Adrenal gland (tissue), 12 donors: Measurements from ENCODE around the gene GFOD1. TPM values are rescaled to one million over a fixed set of nuclear protein-coding genes. Genes with fewer than 3 reads are reported as not detected.
A peak's percentile ranks its signal among the peaks of the same experiment; 100 is the strongest.

Source experiments
- DNase-seq, 7 donors: peaks; one replicate each; pipeline ENCODE4 v3.0.0-alpha.2; 2019 to 2020
- H3K27ac ChIP-seq, 5 donors: fragments of 200-600 bp; sonication (generic) in 4 of 5; 1 replicate in 3 of 5; 2 replicates in 2 of 5; pipeline versions ENCODE4 v1.5.1 to v1.8.0; 2016 to 2020; ENCODE audit warnings: mild to moderate bottlenecking in 1 of 5
- H3K27me3 ChIP-seq: fragments of 200-600 bp; 2 replicates; pipeline ENCODE4 v1.8.0; 2021
- H3K36me3 ChIP-seq, 2 donors: fragments of 200-600 bp; replicated peaks in 1 of 2; 1 replicate in 1 of 2; 2 replicates in 1 of 2; pipeline versions ENCODE4 v1.5.1 to v1.8.0; 2018 to 2022
- H3K4me1 ChIP-seq, 2 donors: fragments of 200-600 bp; replicated peaks in 1 of 2; 1 replicate in 1 of 2; 2 replicates in 1 of 2; pipeline versions ENCODE4 v1.5.1 to v1.8.0; 2018 to 2021
- H3K4me3 ChIP-seq, 4 donors: fragments of 200-600 bp; sonication (generic) in 3 of 4; one replicate each; pipeline ENCODE4 v1.5.1; 2016 to 2018
- H3K9me3 ChIP-seq, 3 donors: fragments of 200-600 bp; sonication (generic) in 1 of 3; replicated peaks in 1 of 3; 1 replicate in 2 of 3; 2 replicates in 1 of 3; pipeline versions ENCODE4 v1.5.1 to v1.8.0; 2016 to 2021
- POLR2A ChIP-seq, 2 donors: fragments of 450-650 bp; IDR thresholded peaks; one replicate each; pipeline ENCODE4 v1.6.1; 2017; ENCODE audit warnings: antibody characterized with exemption in 2 of 2, mild to moderate bottlenecking in 2 of 2, moderate library complexity in 1 of 2
- WGBS, 4 donors: extraction: QIAGEN DNeasy Blood & Tissue Kit in 2 of 4; methylation state at CpG; one replicate each; pipeline versions ENCODE4 v1.1.5 to v1.1.7; 2013 to 2017; 5-methylcytosine and 5-hydroxymethylcytosine counted together
- intact Hi-C, 2 donors: fragments of 100-400 bp; cut with DNase I; formaldehyde crosslinking; loops; one replicate each; pipeline versions ENCODE4 v1.14.1 to v1.15.0; 2022 to 2023
- polyA plus RNA-seq, 3 donors: library from polyadenylated mRNA; stranded (reverse); fragments of 200-250 nt in 2 of 3; fragments of 350-450 nt in 1 of 3; fragmentation: Illumina TruSeq in 1 of 3; extraction: RNeasy Lipid Tissue Mini Kit (QIAGEN cat#74804) in 1 of 3; gene quantifications; one replicate each; pipeline ENCODE4 v1.2.3, GENCODE V29; 2013 to 2014
- total RNA-seq, 9 donors: library from RNA; depleted of rRNA in 4 of 9; stranded (reverse); fragments of >200 nt in 4 of 9; fragments of 120-200 nt in 1 of 9; fragmentation: NEBNext Ultra II Directional in 1 of 9; extraction: Animal tissue kit (Norgen Biotek cat#: 25700) in 1 of 9; gene quantifications; one replicate each; pipeline versions ENCODE4 v1.1.0 to v1.2.4, GENCODE V29; 2013 to 2023
- TF ChIP-seq, protein P1 (sequence below), 6 experiments: fragments of 450-650 bp in 4 of 6; fragments of 200-600 bp in 2 of 6; sonication (generic) in 1 of 6; IDR thresholded peaks; 1 replicate in 5 of 6; 2 replicates in 1 of 6; pipeline versions ENCODE4 v1.5.1 to v1.8.0; 2016 to 2021; ENCODE audit warnings: antibody characterized with exemption in 6 of 6, mild to moderate bottlenecking in 2 of 6, moderate library complexity in 1 of 6
- donor health status: healthy with polysubstance abuse.
- donor health status: Bipolar disorder and iron deficiency.
- donor health status: DM: yes; HTN: yes; CAD: no.
- donor health status: DM: no; HTN: no; CAD: no.
- donor health status: DM: no; HTN: no; CAD: no.
- donor health status: DM: yes; HTN: yes; CAD: no.

GFOD1 gene
- total and polyA plus RNA-seq, 12 donors, result 1.9 to 7.7 (median 4.1) TPM

DNA sequence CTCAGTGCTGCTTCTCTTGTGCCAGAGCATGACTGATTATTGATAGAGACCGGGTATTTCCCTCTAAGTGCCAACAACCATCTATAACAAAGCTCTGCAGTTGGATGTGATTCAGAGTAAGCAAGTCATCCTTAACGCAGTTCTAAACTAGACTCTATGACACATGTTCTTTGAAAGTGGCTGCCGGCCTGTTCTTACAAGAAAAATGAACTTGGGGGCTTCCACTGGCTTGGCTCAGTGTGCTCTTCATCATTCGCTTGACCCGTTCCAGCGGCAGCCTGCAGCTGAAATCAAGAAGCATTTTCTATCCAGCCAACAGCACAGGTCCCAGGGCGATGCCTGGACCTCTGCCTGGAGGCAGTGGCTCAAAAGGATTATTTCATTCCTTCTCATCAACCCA is 29.8 kb downstream of the GFOD1 start:
- Histone ChIP-seq H3K27me3 (no peaks in the 10 kb centered on the region), H3K27ac (no peak overlapping the region), H3K4me1 (peaks cover 0 to 14% of the 10 kb centered on the region in 2 donors), H3K4me3 (no peak overlapping the region), H3K36me3 (no peaks in the 10 kb centered on the region), H3K9me3 (no peaks in the 10 kb centered on the region)
- 61 to 75% (median 68%) methylated on average over 5 to 7 of the region's 7 CpGs for WGBS, 4 donors
- intact Hi-C loops, result no loop called here
- no peak for TF ChIP-seq POLR2A (IDR thresholded peaks at IDR 0.05)
- TF ChIP-seq, protein P1, sequence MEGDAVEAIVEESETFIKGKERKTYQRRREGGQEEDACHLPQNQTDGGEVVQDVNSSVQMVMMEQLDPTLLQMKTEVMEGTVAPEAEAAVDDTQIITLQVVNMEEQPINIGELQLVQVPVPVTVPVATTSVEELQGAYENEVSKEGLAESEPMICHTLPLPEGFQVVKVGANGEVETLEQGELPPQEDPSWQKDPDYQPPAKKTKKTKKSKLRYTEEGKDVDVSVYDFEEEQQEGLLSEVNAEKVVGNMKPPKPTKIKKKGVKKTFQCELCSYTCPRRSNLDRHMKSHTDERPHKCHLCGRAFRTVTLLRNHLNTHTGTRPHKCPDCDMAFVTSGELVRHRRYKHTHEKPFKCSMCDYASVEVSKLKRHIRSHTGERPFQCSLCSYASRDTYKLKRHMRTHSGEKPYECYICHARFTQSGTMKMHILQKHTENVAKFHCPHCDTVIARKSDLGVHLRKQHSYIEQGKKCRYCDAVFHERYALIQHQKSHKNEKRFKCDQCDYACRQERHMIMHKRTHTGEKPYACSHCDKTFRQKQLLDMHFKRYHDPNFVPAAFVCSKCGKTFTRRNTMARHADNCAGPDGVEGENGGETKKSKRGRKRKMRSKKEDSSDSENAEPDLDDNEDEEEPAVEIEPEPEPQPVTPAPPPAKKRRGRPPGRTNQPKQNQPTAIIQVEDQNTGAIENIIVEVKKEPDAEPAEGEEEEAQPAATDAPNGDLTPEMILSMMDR (IDR thresholded peaks at IDR 0.05), result no peak
- no peak for DNase-seq

- H3K36me3 ChIP-seq, result no peaks in the 10 kb centered on the region
- no peak overlapping the region for H3K27ac ChIP-seq
- no peak for TF ChIP-seq POLR2A (IDR thresholded peaks at IDR 0.05)
- TF ChIP-seq, protein P1 (IDR thresholded peaks at IDR 0.05), result no peak
- 43 to 53% (median 48%) methylated on average over 2 to 5 of the region's 5 CpGs for WGBS, 4 donors
- intact Hi-C loops, result no loop called here
- H3K4me1 ChIP-seq, result peaks cover 0 to 14% of the 10 kb centered on the region in 2 donors
- no peak for DNase-seq
- H3K9me3 ChIP-seq, result no peaks in the 10 kb centered on the region
- no peaks in the 10 kb centered on the region for H3K27me3 ChIP-seq
- no peak overlapping the region for H3K4me3 ChIP-seq
These were observed 31.8 kb downstream of the GFOD1 start for GRCh38 chr6:13455552-13455966.

GRCh38 chr6:13454286-13455221 is 32.8 kb downstream of the GFOD1 start:
- Histone ChIP-seq H3K4me1 (peaks cover 0 to 14% of the 10 kb centered on the region in 2 donors), H3K4me3 (no peak overlapping the region), H3K27me3 (no peaks in the 10 kb centered on the region), H3K27ac (peak overlapping the region in 1 of 5 donors; percentile 52), H3K9me3 (no peaks in the 10 kb centered on the region), H3K36me3 (no peaks in the 10 kb centered on the region)
- 52 to 62% (median 57%) methylated on average over 11 of the region's 11 CpGs for WGBS, 4 donors
- peak in 5 of 7 donors; percentile 17 to 72 (median 31) for DNase-seq
- intact Hi-C loops, result no loop called here
- TF ChIP-seq POLR2A (IDR thresholded peaks at IDR 0.05), result no peak
- TF ChIP-seq, protein P1 (IDR thresholded peaks at IDR 0.05), result peak in 1 of 6 experiments; percentile 13

DNA sequence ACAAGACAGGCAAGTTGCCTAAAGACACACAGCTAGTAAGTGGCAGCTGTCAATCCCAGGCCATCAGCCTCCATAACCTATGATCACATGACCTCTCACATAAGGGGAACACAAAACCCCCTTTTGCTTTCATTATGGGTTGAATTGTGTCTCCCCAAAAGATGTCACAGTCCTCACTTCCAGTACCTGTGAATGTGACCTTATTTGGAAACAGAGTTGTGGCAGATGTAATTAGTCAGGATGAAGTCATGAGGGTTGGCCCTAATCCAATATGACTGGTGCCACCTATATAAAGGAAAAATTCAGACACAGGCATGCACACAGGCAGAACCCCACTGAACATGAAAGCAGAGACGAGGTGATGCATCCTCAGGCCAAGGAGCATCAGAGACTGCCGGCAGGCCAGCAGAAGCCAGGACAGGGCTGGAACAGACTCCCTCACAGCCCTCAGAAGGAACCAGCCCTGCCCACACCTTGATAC is 33.6 kb downstream of the GFOD1 start:
- Histone ChIP-seq H3K27me3 (no peaks in the 10 kb centered on the region), H3K9me3 (no peaks in the 10 kb centered on the region), H3K27ac (no peak overlapping the region), H3K4me3 (no peak overlapping the region), H3K36me3 (no peaks in the 10 kb centered on the region), H3K4me1 (peaks cover 1 to 14% of the 10 kb centered on the region in 2 donors)
- WGBS, 4 donors, result 76 to 94% (median 87%) methylated on average over 2 of the region's 2 CpGs
- TF ChIP-seq POLR2A (IDR thresholded peaks at IDR 0.05), result no peak
- TF ChIP-seq, protein P1 (IDR thresholded peaks at IDR 0.05), result no peak
- DNase-seq, result no peak
- intact Hi-C loops, result no loop called here
